Astrocyte (in vitro differentiated cells and primary cell): ENCODE measurements around the gene DTNBP1. TPM values are rescaled to one million over a fixed set of nuclear protein-coding genes. Genes with fewer than 3 reads are reported as not detected.
"Not testable (repeated sequence)": the region's sequence is repeated elsewhere in the genome, so short reads cannot be mapped to it uniquely, and the experiment has no call there.

Source experiments
- DNase-seq: peaks from one replicate; pipeline ENCODE4 v3.0.0-alpha.2; 2010; ENCODE audit warnings: low read depth
- FAIRE-seq: peaks from 2 replicates; lab custom pipeline; 2011; peaks lifted over from hg19 to GRCh38; lab: Jason Lieb, UNC
- H2AFZ ChIP-seq: 2 replicates; pipeline ENCODE4 v1.6.0; 2012; ENCODE audit warnings: low read depth, low read length, inconsistent platforms
- H3K27ac ChIP-seq: 2 replicates; pipeline ENCODE4 v1.5.1; 2011; ENCODE audit warnings: low read depth, low read length, inconsistent platforms
- H3K27me3 ChIP-seq: 2 replicates; pipeline ENCODE4 v1.6.0; 2011; ENCODE audit warnings: low read length, inconsistent platforms; ENCODE audit not compliant: insufficient read depth
- H3K36me3 ChIP-seq: 2 replicates; pipeline ENCODE4 v1.5.1; 2011; ENCODE audit warnings: low read length, inconsistent platforms; ENCODE audit not compliant: insufficient read depth
- H3K4me1 ChIP-seq: 2 replicates; pipeline ENCODE4 v1.5.1; 2011; ENCODE audit warnings: low read length, inconsistent platforms; ENCODE audit not compliant: insufficient read depth
- H3K4me2 ChIP-seq: 2 replicates; pipeline ENCODE4 v1.6.0; 2012; ENCODE audit warnings: low read length, inconsistent platforms
- H3K4me3 ChIP-seq: 2 replicates; pipeline ENCODE4 v1.5.1; 2011; ENCODE audit warnings: low read depth, mild to moderate bottlenecking, low read length, inconsistent platforms; ENCODE audit not compliant: insufficient read depth
- H3K79me2 ChIP-seq: 2 replicates; pipeline ENCODE4 v1.6.0; 2012; ENCODE audit warnings: mild to moderate bottlenecking, low read length, inconsistent platforms; ENCODE audit not compliant: insufficient read depth
- H3K9ac ChIP-seq: 2 replicates; pipeline ENCODE4 v1.6.0; 2012; ENCODE audit warnings: mild to moderate bottlenecking, low read length, inconsistent platforms
- H3K9me3 ChIP-seq: 2 replicates; pipeline ENCODE4 v1.5.1; 2012; ENCODE audit warnings: low read depth, mild to moderate bottlenecking, low read length, inconsistent platforms; ENCODE audit not compliant: insufficient read depth
- H4K20me1 ChIP-seq: 2 replicates; pipeline ENCODE4 v1.6.0; 2012; ENCODE audit warnings: low read length, inconsistent platforms; ENCODE audit not compliant: insufficient read depth
- H3K27ac Mint-ChIP-seq: one replicate; pipeline ENCODE4 v1.8.0; 2021; ENCODE audit warnings: mild to moderate bottlenecking, mixed read lengths; ENCODE audit not compliant: unreplicated experiment
- H3K27me3 Mint-ChIP-seq: one replicate; pipeline ENCODE4 v1.8.0; 2021; ENCODE audit warnings: low read depth, mixed read lengths; ENCODE audit not compliant: unreplicated experiment
- H3K36me3 Mint-ChIP-seq: one replicate; pipeline ENCODE4 v1.8.0; 2021; ENCODE audit warnings: low read depth, mixed read lengths; ENCODE audit not compliant: unreplicated experiment
- H3K4me1 Mint-ChIP-seq: one replicate; pipeline ENCODE4 v1.8.0; 2021; ENCODE audit warnings: low read depth, mixed read lengths; ENCODE audit not compliant: unreplicated experiment
- H3K4me3 Mint-ChIP-seq: one replicate; pipeline ENCODE4 v1.8.0; 2021; ENCODE audit warnings: mild to moderate bottlenecking, moderate library complexity, mixed read lengths; ENCODE audit not compliant: unreplicated experiment
- H3K9me3 Mint-ChIP-seq: one replicate; pipeline ENCODE4 v1.8.0; 2021; ENCODE audit warnings: mild to moderate bottlenecking, mixed read lengths; ENCODE audit not compliant: unreplicated experiment
- CTCF ChIP-seq: IDR thresholded peaks from 2 replicates; pipeline ENCODE4 v1.5.1; 2011; ENCODE audit warnings: low read depth, mild to moderate bottlenecking, inconsistent platforms, low read length, moderate library complexity; ENCODE audit not compliant: insufficient read depth
- EZH2 ChIP-seq: IDR thresholded peaks from 2 replicates; pipeline ENCODE4 v1.6.1; 2012; ENCODE audit warnings: mild to moderate bottlenecking, low read length, inconsistent platforms; ENCODE audit not compliant: insufficient read depth
- total RNA-seq: library from RNA; stranded (reverse); gene quantifications from 2 replicates; pipeline ENCODE4 v1.2.1, GENCODE V29; 2021

DTNBP1 gene
- total RNA-seq, 1 donor from 2014 or later, result 13.0 TPM

GRCh38 chr6:15668918-15669317 is 6.1 kb upstream of the DTNBP1 start:
- Histone ChIP-seq H4K20me1 (no peaks in the 10 kb centered on the region), H3K36me3 (no peaks in the 10 kb centered on the region), H3K27ac (no peak overlapping the region), H3K4me3 (no peak overlapping the region), H3K9me3 (no peaks in the 10 kb centered on the region), H3K4me2 (no peak overlapping the region), H3K27me3 (peaks cover 37% of the 10 kb centered on the region), H3K9ac (no peak overlapping the region), H3K4me1 (no peaks in the 10 kb centered on the region), H3K79me2 (no peaks in the 10 kb centered on the region), H2AFZ (no peak overlapping the region)
- FAIRE-seq, result no peak
- Mint-ChIP-seq H3K36me3 (no peaks in the 10 kb centered on the region), H3K4me3 (no peak overlapping the region), H3K27me3 (peaks cover 36% of the 10 kb centered on the region), H3K4me1 (no peaks in the 10 kb centered on the region), H3K9me3 (no peaks in the 10 kb centered on the region), H3K27ac (no peak overlapping the region)
- DNase-seq, result no peak
- no peak for TF ChIP-seq CTCF
- TF ChIP-seq EZH2, result no peak

- H3K9ac ChIP-seq, FAIRE-seq, H3K27ac ChIP-seq, H3K4me2 ChIP-seq, H4K20me1 ChIP-seq, H3K36me3 ChIP-seq, H3K79me2 ChIP-seq, H3K4me3 ChIP-seq, H3K4me1 Mint-ChIP-seq, H2AFZ ChIP-seq, H3K4me1 ChIP-seq, H3K9me3 Mint-ChIP-seq, H3K36me3 Mint-ChIP-seq, DNase-seq, H3K27ac Mint-ChIP-seq, H3K4me3 Mint-ChIP-seq, H3K9me3 ChIP-seq: not testable (repeated sequence)
- H3K27me3 Mint-ChIP-seq, result peaks cover 26% of the 10 kb centered on the region
- H3K27me3 ChIP-seq, result peaks cover 25% of the 10 kb centered on the region
Observed at GRCh38 chr6:15666896-15667295, 4.1 kb upstream of the DTNBP1 start.

GRCh38 chr6:15665237-15665636 is 2.4 kb upstream of the DTNBP1 start:
- Mint-ChIP-seq H3K27ac (no peak overlapping the region), H3K27me3 (peaks cover 19% of the 10 kb centered on the region), H3K4me3 (no peak overlapping the region), H3K4me1 (no peaks in the 10 kb centered on the region), H3K36me3 (no peaks in the 10 kb centered on the region), H3K9me3 (no peaks in the 10 kb centered on the region)
- no peak for DNase-seq
- Histone ChIP-seq H3K9ac (no peak overlapping the region), H3K4me1 (peaks cover 6% of the 10 kb centered on the region), H3K36me3 (no peaks in the 10 kb centered on the region), H3K4me3 (no peak overlapping the region), H3K27me3 (peaks cover 19% of the 10 kb centered on the region), H2AFZ (no peak overlapping the region), H3K4me2 (no peak overlapping the region), H3K79me2 (peaks cover 4% of the 10 kb centered on the region), H3K27ac (no peak overlapping the region), H4K20me1 (no peaks in the 10 kb centered on the region), H3K9me3 (no peaks in the 10 kb centered on the region)
- TF ChIP-seq EZH2 (no peak), CTCF (no peak)
- FAIRE-seq, result no peak
